IPS-18a (cell line): ENCODE data around the gene C1QTNF9.
"Not testable (repeated sequence)": the region's sequence is repeated elsewhere in the genome, so short reads cannot be mapped to it uniquely, and the experiment has no call there.

Experiments
- H3K27ac ChIP-seq: one replicate; pipeline ENCODE4 v1.5.1; 2013; ENCODE audit warnings: low read length
- H3K27me3 ChIP-seq: one replicate; pipeline ENCODE4 v1.6.1; 2013; ENCODE audit warnings: mild to moderate bottlenecking, low read length; ENCODE audit not compliant: control insufficient read depth, insufficient read depth
- H3K36me3 ChIP-seq: one replicate; pipeline ENCODE4 v1.6.1; 2013; ENCODE audit warnings: low read depth, low read length; ENCODE audit not compliant: control insufficient read depth
- H3K4me1 ChIP-seq: one replicate; pipeline ENCODE4 v1.6.1; 2013; ENCODE audit warnings: low read depth, low read length; ENCODE audit not compliant: control insufficient read depth
- H3K4me3 ChIP-seq: one replicate; pipeline ENCODE4 v1.5.1; 2013; ENCODE audit warnings: low read length
- H3K9ac ChIP-seq: one replicate; pipeline ENCODE4 v1.6.1; 2013; ENCODE audit warnings: mild to moderate bottlenecking, low read length, moderate library complexity
- H3K9me3 ChIP-seq: one replicate; pipeline ENCODE4 v1.6.1; 2013; ENCODE audit warnings: low read depth, low read length; ENCODE audit not compliant: control insufficient read depth

Gene C1QTNF9

DNA sequence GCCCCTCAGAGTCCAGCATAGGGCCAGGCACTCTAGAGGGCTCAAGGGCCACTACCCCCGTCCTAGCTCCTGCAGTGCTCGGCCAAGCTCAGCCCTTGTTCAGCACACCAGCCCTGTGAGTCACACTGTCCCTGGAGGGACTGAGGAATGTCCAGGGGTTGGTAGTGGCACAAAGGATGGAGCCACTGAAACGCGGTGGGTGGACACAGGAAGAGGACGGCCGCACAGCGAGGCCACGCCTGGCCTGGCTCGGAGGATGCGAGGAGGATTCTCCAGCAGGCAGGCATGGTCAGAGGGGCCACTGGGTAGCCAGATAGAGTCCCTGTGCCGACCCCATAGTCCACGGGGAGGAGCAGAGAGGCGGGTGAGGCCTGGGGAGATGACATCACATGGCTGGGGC is 45.7 kb downstream of the C1QTNF9 start:
- H3K9ac ChIP-seq: no peak overlapping the region
- H3K36me3 ChIP-seq: no peaks in the 10 kb centered on the region
- H3K4me3 ChIP-seq: no peak overlapping the region
- H3K27ac ChIP-seq: no peak overlapping the region
- H3K27me3 ChIP-seq: no peaks in the 10 kb centered on the region
- no peaks in the 10 kb centered on the region for H3K9me3 ChIP-seq
- H3K4me1 ChIP-seq: no peaks in the 10 kb centered on the region

GRCh38 chr13:24356270-24356669 is 46.9 kb downstream of the C1QTNF9 start:
- H3K4me1 ChIP-seq: no peaks in the 10 kb centered on the region
- no peaks in the 10 kb centered on the region for H3K36me3 ChIP-seq
- no peak overlapping the region for H3K4me3 ChIP-seq
- H3K9me3 ChIP-seq: no peaks in the 10 kb centered on the region
- H3K9ac ChIP-seq: no peak overlapping the region
- H3K27me3 ChIP-seq: no peaks in the 10 kb centered on the region
- no peak overlapping the region for H3K27ac ChIP-seq

DNA sequence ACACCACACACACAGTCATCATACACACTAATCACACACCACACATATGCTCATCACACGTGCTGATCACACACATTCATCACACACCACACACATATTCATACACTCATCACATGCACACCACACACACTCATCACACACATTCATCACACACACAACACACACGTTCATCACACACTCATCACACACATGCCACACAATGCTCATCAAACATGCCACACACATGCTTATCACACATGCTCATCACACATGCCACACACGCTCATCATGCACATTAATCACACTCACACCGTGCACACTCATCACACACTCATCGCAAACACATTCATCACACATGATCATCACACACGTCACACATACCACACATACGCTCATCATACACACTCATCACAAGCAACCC is 47.5 kb downstream of the C1QTNF9 start:
- Histone ChIP-seq H3K9ac (no peak overlapping the region), H3K9me3 (no peaks in the 10 kb centered on the region), H3K4me3 (no peak overlapping the region), H3K36me3 (no peaks in the 10 kb centered on the region), H3K27ac (no peak overlapping the region), H3K27me3 (no peaks in the 10 kb centered on the region), H3K4me1 (no peaks in the 10 kb centered on the region)

DNA sequence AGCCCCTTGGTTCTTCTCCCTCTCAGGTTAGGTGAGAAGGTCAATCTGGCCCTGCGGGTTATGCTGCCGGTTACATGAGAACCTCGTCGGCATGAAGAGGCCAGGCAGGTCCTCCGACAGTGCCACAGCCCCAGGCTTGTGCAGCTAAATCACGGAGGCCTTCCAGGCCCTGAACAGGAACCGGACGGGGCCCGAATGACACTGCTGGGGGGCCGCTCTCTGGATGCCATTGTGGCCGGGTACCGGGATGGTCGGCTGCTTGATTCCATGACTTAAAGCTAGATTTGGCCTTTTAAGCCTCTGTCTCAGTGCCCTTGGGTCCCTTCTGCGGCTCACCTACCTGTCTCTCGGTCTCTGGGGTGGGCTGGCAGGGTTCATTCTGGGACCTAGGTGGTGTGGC is 48.4 kb downstream of the C1QTNF9 start:
- Histone ChIP-seq H3K9ac (no peak overlapping the region), H3K4me3 (no peak overlapping the region), H3K4me1 (no peaks in the 10 kb centered on the region), H3K36me3 (no peaks in the 10 kb centered on the region), H3K27me3 (no peaks in the 10 kb centered on the region), H3K27ac (no peak overlapping the region), H3K9me3 (no peaks in the 10 kb centered on the region)

DNA sequence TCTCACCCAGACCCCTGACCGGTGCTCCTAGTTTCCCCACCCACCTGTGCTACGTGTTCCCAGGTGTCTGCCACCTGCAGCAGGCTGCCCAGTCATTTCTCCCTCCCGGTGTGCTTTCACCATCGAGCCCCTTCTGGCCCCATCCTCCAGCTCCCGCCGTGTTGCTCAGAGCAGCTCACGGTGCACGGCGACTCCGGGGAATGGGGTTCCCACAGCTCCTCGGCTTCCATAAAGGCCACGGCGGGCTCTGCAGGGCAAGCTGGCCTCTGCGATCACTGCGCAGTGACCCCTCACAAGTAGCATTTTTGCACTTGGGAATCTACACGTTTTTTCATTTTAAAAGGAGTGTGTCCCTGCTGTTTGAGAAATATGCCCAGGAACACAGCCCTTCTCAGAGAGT is 49.5 kb downstream of the C1QTNF9 start:
- H3K27me3 ChIP-seq, H3K9me3 ChIP-seq, H3K36me3 ChIP-seq, H3K4me1 ChIP-seq, H3K4me3 ChIP-seq, H3K27ac ChIP-seq, H3K9ac ChIP-seq: not testable (repeated sequence)

GRCh38 chr13:24359252-24359651 is 49.9 kb downstream of the C1QTNF9 start:
- H3K27me3 ChIP-seq, H3K9me3 ChIP-seq, H3K36me3 ChIP-seq, H3K27ac ChIP-seq, H3K4me1 ChIP-seq, H3K9ac ChIP-seq, H3K4me3 ChIP-seq: not testable (repeated sequence)

DNA sequence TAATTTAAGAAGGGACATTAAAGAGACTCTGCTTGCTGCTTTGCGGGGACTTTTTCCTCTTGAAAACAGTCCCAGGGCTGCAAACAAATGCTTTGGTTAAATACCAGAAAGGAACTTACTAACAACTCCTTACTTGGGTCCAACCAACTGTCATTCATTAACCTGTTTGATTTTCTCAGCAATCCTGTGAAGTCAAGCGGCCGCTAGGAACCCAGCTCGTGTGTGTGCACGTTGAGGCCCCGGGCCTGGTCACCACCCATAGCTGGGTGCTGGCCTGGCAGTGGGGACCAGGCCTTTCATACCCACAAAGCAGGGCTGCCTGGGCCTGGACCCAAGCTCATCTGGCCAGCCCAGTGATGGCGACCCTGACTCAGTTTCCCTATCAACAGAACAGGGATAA is 50.7 kb downstream of the C1QTNF9 start:
- no peaks in the 10 kb centered on the region for H3K9me3 ChIP-seq
- no peak overlapping the region for H3K27ac ChIP-seq
- no peaks in the 10 kb centered on the region for H3K36me3 ChIP-seq
- no peaks in the 10 kb centered on the region for H3K4me1 ChIP-seq
- no peak overlapping the region for H3K4me3 ChIP-seq
- no peak overlapping the region for H3K9ac ChIP-seq
- H3K27me3 ChIP-seq: no peaks in the 10 kb centered on the region

- H3K4me3 ChIP-seq: no peak overlapping the region
- H3K9ac ChIP-seq: no peak overlapping the region
- no peak overlapping the region for H3K27ac ChIP-seq
- no peaks in the 10 kb centered on the region for H3K36me3 ChIP-seq
- H3K4me1 ChIP-seq: no peaks in the 10 kb centered on the region
- H3K9me3 ChIP-seq: no peaks in the 10 kb centered on the region
- no peaks in the 10 kb centered on the region for H3K27me3 ChIP-seq
These were observed 51.7 kb downstream of the C1QTNF9 start for GRCh38 chr13:24361113-24361512.

- no peaks in the 10 kb centered on the region for H3K4me1 ChIP-seq
- no peaks in the 10 kb centered on the region for H3K9me3 ChIP-seq
- H3K4me3 ChIP-seq: no peak overlapping the region
- no peak overlapping the region for H3K27ac ChIP-seq
- H3K27me3 ChIP-seq: no peaks in the 10 kb centered on the region
- H3K9ac ChIP-seq: no peak overlapping the region
- H3K36me3 ChIP-seq: no peaks in the 10 kb centered on the region
These were observed 52.5 kb downstream of the C1QTNF9 start for GRCh38 chr13:24361852-24362366.

- H3K9ac ChIP-seq: no peak overlapping the region
- no peak overlapping the region for H3K27ac ChIP-seq
- H3K4me3 ChIP-seq: no peak overlapping the region
- no peaks in the 10 kb centered on the region for H3K9me3 ChIP-seq
- no peaks in the 10 kb centered on the region for H3K27me3 ChIP-seq
- no peaks in the 10 kb centered on the region for H3K36me3 ChIP-seq
- no peaks in the 10 kb centered on the region for H3K4me1 ChIP-seq
These were observed 53.1 kb downstream of the C1QTNF9 start for GRCh38 chr13:24362435-24362952.

- no peak overlapping the region for H3K27ac ChIP-seq
- H3K27me3 ChIP-seq: no peaks in the 10 kb centered on the region
- H3K4me3 ChIP-seq: no peak overlapping the region
- H3K9ac ChIP-seq: no peak overlapping the region
- H3K9me3 ChIP-seq: no peaks in the 10 kb centered on the region
- H3K4me1 ChIP-seq: no peaks in the 10 kb centered on the region
- no peaks in the 10 kb centered on the region for H3K36me3 ChIP-seq
These were observed 55.8 kb downstream of the C1QTNF9 start for GRCh38 chr13:24365191-24365590.

DNA sequence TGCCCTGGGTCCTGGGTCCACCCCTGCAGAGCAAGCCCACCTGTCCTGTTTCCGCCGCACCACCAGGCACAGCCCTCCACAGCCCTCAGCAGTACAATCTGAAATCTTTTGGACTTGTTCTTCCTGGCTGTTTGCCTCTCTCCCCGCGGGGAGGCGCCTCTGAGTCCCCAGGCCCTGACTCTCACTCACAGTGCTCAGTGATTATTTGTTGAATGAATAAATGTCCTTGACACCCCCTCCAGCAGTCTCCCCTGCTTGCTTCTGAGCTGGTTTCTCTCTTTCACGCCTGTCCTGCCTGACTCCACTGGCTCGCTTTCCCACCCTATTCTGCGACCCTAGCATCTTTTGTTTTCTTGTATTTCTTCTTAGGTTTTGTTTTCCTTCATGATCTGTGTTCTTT is 56.9 kb downstream of the C1QTNF9 start:
- H3K4me1 ChIP-seq, H3K4me3 ChIP-seq, H3K27ac ChIP-seq, H3K27me3 ChIP-seq, H3K36me3 ChIP-seq, H3K9ac ChIP-seq, H3K9me3 ChIP-seq: not testable (repeated sequence)
